Ascending aorta (tissue), 2 donors: ENCODE results near the gene DMC1. TPM values are rescaled to one million over a fixed set of nuclear protein-coding genes. Genes with fewer than 3 reads are reported as not detected.
A peak's percentile ranks its signal among the peaks of the same experiment; 100 is the strongest.
"Not testable (repeated sequence)": the region's sequence is repeated elsewhere in the genome, so short reads cannot be mapped to it uniquely, and the experiment has no call there.

ENCODE experiments used
- DNase-seq, 2 donors: peaks; one replicate each; pipeline ENCODE4 v3.0.0-alpha.2; 2019; ENCODE audit warnings: low spot score in 2 of 2
- H3K27ac ChIP-seq, 2 donors: fragments of 200-600 bp; sonication (generic); one replicate each; pipeline ENCODE4 v1.5.1; 2016 to 2017; ENCODE audit warnings: mild to moderate bottlenecking in 1 of 2
- H3K27me3 ChIP-seq: fragments of 200-600 bp; sonication (generic); one replicate; pipeline ENCODE4 v1.5.1; 2017
- H3K36me3 ChIP-seq, 2 donors: fragments of 200-600 bp; sonication (generic); one replicate each; pipeline ENCODE4 v1.5.1; 2016
- H3K4me1 ChIP-seq, 2 donors: fragments of 200-600 bp; sonication (generic); one replicate each; pipeline ENCODE4 v1.5.1; 2016 to 2017; ENCODE audit warnings: mild to moderate bottlenecking in 1 of 2
- H3K4me3 ChIP-seq, 2 donors: fragments of 200-600 bp; sonication (generic); one replicate each; pipeline ENCODE4 v1.5.1; 2016 to 2017; ENCODE audit warnings: mild to moderate bottlenecking in 1 of 2
- H3K9me3 ChIP-seq, 2 donors: fragments of 200-600 bp; sonication (generic); one replicate each; pipeline ENCODE4 v1.5.1; 2016
- CTCF ChIP-seq, 3 experiments: fragments of 200-600 bp in 2 of 3; fragments of 450-650 bp in 1 of 3; sonication (generic) in 2 of 3; IDR thresholded peaks; one replicate each; pipeline ENCODE4 v1.5.1; 2016 to 2019; ENCODE audit warnings: antibody characterized with exemption in 3 of 3, mild to moderate bottlenecking in 1 of 3, moderate library complexity in 1 of 3
- intact Hi-C: fragments of 100-400 bp; cut with DNase I; formaldehyde crosslinking; loops from one replicate; pipeline ENCODE4 v1.15.1; 2023
- total RNA-seq: library from RNA; depleted of rRNA; stranded (reverse); fragments of >200 nt; gene quantifications from one replicate; pipeline ENCODE4 v1.1.0, GENCODE V29; 2016

DMC1 gene
- total RNA-seq, result not detected

GRCh38 chr22:38569972-38570778 lies at the start of gene DMC1:
Gene DMC1, minus strand, starts transcription at chr22:38570183. Its CDS starts 1,927 bp downstream, at chr22:38568256.
- TF ChIP-seq CTCF (IDR thresholded peaks at IDR 0.05), result no peak
- Histone ChIP-seq H3K4me3 (peak within 1 kb of the TSS; percentile 67 to 80), H3K9me3 (no peaks in the 10 kb centered on the region), H3K36me3 (no peaks in the 10 kb centered on the region), H3K4me1 (peaks cover 4 to 35% of the 10 kb centered on the region in 2 donors), H3K27me3 (no peaks in the 10 kb centered on the region), H3K27ac (peak within 1 kb of the TSS; percentile 91 to 95)
- intact Hi-C loops, result loop anchor here (1.0 to 5.0 kb wide), 6 partner anchors 64 to 962 kb away; partner anchors contain the start of genes DDX17, MAFF and RPS19BP1
- peak; percentile 52 to 96 for DNase-seq

GRCh38 chr22:38618682-38619081 lies 48.7 kb upstream of the DMC1 start:
- Histone ChIP-seq H3K27ac (no peak overlapping the region), H3K27me3 (no peaks in the 10 kb centered on the region), H3K36me3 (no peaks in the 10 kb centered on the region), H3K9me3 (no peaks in the 10 kb centered on the region), H3K4me1 (no peaks in the 10 kb centered on the region), H3K4me3 (no peak overlapping the region)
- DNase-seq, result no peak
- intact Hi-C loops, result no loop called here
- TF ChIP-seq CTCF (IDR thresholded peaks at IDR 0.05), result no peak

- intact Hi-C loops, result no loop called here
- Histone ChIP-seq H3K36me3 (no peaks in the 10 kb centered on the region), H3K27me3 (no peaks in the 10 kb centered on the region), H3K9me3 (no peaks in the 10 kb centered on the region), H3K4me1 (no peaks in the 10 kb centered on the region), H3K4me3 (no peak overlapping the region), H3K27ac (no peak overlapping the region)
- DNase-seq, result no peak
- no peak for TF ChIP-seq CTCF (IDR thresholded peaks at IDR 0.05)
Measured at GRCh38 chr22:38618258-38618657, 48.3 kb upstream of the DMC1 start.

GRCh38 chr22:38615064-38615405 lies 45.1 kb upstream of the DMC1 start:
- DNase-seq, H3K4me3 ChIP-seq, H3K36me3 ChIP-seq, H3K4me1 ChIP-seq, H3K27me3 ChIP-seq, H3K9me3 ChIP-seq, H3K27ac ChIP-seq, intact Hi-C loops: not testable (repeated sequence)

- H3K4me1 ChIP-seq, result no peaks in the 10 kb centered on the region
- H3K27me3 ChIP-seq, result no peaks in the 10 kb centered on the region
- TF ChIP-seq CTCF (IDR thresholded peaks at IDR 0.05), result no peak
- no peaks in the 10 kb centered on the region for H3K9me3 ChIP-seq
- no peaks in the 10 kb centered on the region for H3K36me3 ChIP-seq
- H3K27ac ChIP-seq, result no peak overlapping the region
- intact Hi-C loops, result no loop called here
- no peak overlapping the region for H3K4me3 ChIP-seq
- no peak for DNase-seq
Measured at GRCh38 chr22:38614332-38615063, 44.5 kb upstream of the DMC1 start.

GRCh38 chr22:38613588-38613987 lies 43.6 kb upstream of the DMC1 start:
- Histone ChIP-seq H3K36me3 (no peaks in the 10 kb centered on the region), H3K9me3 (no peaks in the 10 kb centered on the region), H3K27ac (no peak overlapping the region), H3K27me3 (no peaks in the 10 kb centered on the region), H3K4me1 (no peaks in the 10 kb centered on the region), H3K4me3 (no peak overlapping the region)
- no peak for DNase-seq
- intact Hi-C loops, result no loop called here
- no peak for TF ChIP-seq CTCF (IDR thresholded peaks at IDR 0.05)
